ENCODE results near the gene GNLY.

- TF ChIP-seq, protein P1, sequence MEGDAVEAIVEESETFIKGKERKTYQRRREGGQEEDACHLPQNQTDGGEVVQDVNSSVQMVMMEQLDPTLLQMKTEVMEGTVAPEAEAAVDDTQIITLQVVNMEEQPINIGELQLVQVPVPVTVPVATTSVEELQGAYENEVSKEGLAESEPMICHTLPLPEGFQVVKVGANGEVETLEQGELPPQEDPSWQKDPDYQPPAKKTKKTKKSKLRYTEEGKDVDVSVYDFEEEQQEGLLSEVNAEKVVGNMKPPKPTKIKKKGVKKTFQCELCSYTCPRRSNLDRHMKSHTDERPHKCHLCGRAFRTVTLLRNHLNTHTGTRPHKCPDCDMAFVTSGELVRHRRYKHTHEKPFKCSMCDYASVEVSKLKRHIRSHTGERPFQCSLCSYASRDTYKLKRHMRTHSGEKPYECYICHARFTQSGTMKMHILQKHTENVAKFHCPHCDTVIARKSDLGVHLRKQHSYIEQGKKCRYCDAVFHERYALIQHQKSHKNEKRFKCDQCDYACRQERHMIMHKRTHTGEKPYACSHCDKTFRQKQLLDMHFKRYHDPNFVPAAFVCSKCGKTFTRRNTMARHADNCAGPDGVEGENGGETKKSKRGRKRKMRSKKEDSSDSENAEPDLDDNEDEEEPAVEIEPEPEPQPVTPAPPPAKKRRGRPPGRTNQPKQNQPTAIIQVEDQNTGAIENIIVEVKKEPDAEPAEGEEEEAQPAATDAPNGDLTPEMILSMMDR (IDR thresholded peaks at IDR 0.05; ENCODE audit: low read depth, low read length): no peak
- TF ChIP-seq POLR2A (IDR thresholded peaks at IDR 0.05; ENCODE audit: extremely low read depth, insufficient read length): no peak
Measured at GRCh38 chr2:85741833-85742455, 47.8 kb downstream of the GNLY start.
